Left ventricle myocardium inferior (tissue), 1 donor: Measurements from ENCODE around the gene YTHDC2. TPM values are rescaled to one million over a fixed set of nuclear protein-coding genes. Genes with fewer than 3 reads are reported as not detected.
A peak's percentile ranks its signal among the peaks of the same experiment; 100 is the strongest.

Source experiments
- DNase-seq: peaks from one replicate; pipeline ENCODE4 v3.0.0-alpha.2; 2020
- H3K27ac ChIP-seq: fragments of 200-600 bp; replicated peaks from 2 replicates; pipeline ENCODE4 v1.8.0; 2021
- H3K27me3 ChIP-seq: fragments of 200-600 bp; 2 replicates; pipeline ENCODE4 v1.8.0; 2021; ENCODE audit warnings: low read depth
- H3K36me3 ChIP-seq: fragments of 200-600 bp; 2 replicates; pipeline ENCODE4 v1.8.0; 2021
- H3K4me1 ChIP-seq: fragments of 200-600 bp; 2 replicates; pipeline ENCODE4 v1.8.0; 2021
- H3K4me3 ChIP-seq: fragments of 200-600 bp; 2 replicates; pipeline ENCODE4 v1.8.0; 2021; ENCODE audit warnings: mild to moderate bottlenecking, moderate library complexity
- H3K9me3 ChIP-seq: fragments of 200-600 bp; replicated peaks from 2 replicates; pipeline ENCODE4 v1.8.0; 2021
- intact Hi-C: fragments of 100-400 bp; cut with micrococcal nuclease; formaldehyde crosslinking; loops from one replicate; pipeline ENCODE4 v1.11.0; 2022
- total RNA-seq: library from RNA; stranded (reverse); fragmentation: NEBNext Ultra II Directional; extraction: Animal tissue kit (Norgen Biotek cat#: 25700); gene quantifications from one replicate; pipeline ENCODE4 v1.2.1, GENCODE V29; 2021
- TF ChIP-seq, protein P1 (sequence below): fragments of 200-600 bp; IDR thresholded peaks from 2 replicates; pipeline ENCODE4 v1.8.0; 2021; ENCODE audit warnings: antibody characterized with exemption, mild to moderate bottlenecking, borderline replicate concordance
- donor health status: DM: no; HTN: yes; CAD: no; lungs with severe emphysema.

YTHDC2 gene
- total RNA-seq, 1 donor from 2014 or later = 13.6 TPM

- H3K36me3 ChIP-seq = no peaks in the 10 kb centered on the region
- no peaks in the 10 kb centered on the region for H3K9me3 ChIP-seq
- TF ChIP-seq, protein P1, sequence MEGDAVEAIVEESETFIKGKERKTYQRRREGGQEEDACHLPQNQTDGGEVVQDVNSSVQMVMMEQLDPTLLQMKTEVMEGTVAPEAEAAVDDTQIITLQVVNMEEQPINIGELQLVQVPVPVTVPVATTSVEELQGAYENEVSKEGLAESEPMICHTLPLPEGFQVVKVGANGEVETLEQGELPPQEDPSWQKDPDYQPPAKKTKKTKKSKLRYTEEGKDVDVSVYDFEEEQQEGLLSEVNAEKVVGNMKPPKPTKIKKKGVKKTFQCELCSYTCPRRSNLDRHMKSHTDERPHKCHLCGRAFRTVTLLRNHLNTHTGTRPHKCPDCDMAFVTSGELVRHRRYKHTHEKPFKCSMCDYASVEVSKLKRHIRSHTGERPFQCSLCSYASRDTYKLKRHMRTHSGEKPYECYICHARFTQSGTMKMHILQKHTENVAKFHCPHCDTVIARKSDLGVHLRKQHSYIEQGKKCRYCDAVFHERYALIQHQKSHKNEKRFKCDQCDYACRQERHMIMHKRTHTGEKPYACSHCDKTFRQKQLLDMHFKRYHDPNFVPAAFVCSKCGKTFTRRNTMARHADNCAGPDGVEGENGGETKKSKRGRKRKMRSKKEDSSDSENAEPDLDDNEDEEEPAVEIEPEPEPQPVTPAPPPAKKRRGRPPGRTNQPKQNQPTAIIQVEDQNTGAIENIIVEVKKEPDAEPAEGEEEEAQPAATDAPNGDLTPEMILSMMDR = no peak
- H3K4me1 ChIP-seq = no peaks in the 10 kb centered on the region
- no peak for DNase-seq
- H3K27me3 ChIP-seq = no peaks in the 10 kb centered on the region
- intact Hi-C loops = loop anchor here (10.0 kb wide), 3 partner anchors 233 to 613 kb away; no protein-coding TSS in a partner anchor
- H3K27ac ChIP-seq = no peak overlapping the region
- H3K4me3 ChIP-seq = no peak overlapping the region
Measured at GRCh38 chr5:113608113-113608596, 94.7 kb downstream of the YTHDC2 start.

DNA sequence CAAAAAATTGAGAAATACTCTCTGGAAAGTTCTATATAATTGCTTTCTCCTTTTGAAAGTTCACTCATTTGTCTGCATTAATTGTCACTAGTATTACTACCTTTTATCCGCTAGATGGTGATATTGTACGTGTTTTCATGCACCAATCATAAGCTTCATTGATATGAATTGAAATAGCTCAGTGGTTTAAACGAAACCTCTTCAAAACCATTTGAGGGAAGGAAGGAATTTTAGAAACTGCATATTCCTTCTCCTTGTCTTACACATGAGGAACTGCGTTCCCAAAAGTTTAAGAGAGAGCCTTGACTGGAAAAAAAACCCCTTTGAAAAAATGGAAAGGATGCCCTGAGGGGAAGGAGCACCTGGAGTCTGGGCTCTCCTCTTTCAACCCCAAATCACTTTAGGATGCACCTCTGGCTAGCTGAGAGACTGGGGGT is 98.6 kb downstream of the YTHDC2 start:
- Histone ChIP-seq H3K9me3 (no peaks in the 10 kb centered on the region), H3K36me3 (no peaks in the 10 kb centered on the region), H3K4me1 (no peaks in the 10 kb centered on the region), H3K4me3 (no peak overlapping the region), H3K27ac (no peak overlapping the region), H3K27me3 (no peaks in the 10 kb centered on the region)
- DNase-seq = no peak
- intact Hi-C loops = no loop called here
- TF ChIP-seq, protein P1 = peak; percentile 74

- H3K4me3 ChIP-seq = no peak overlapping the region
- H3K36me3 ChIP-seq = no peaks in the 10 kb centered on the region
- no peak overlapping the region for H3K27ac ChIP-seq
- intact Hi-C loops = no loop called here
- H3K27me3 ChIP-seq = no peaks in the 10 kb centered on the region
- H3K9me3 ChIP-seq = no peaks in the 10 kb centered on the region
- no peaks in the 10 kb centered on the region for H3K4me1 ChIP-seq
- TF ChIP-seq, protein P1 = no peak
- no peak for DNase-seq
Measured at GRCh38 chr5:113614191-113614590, 100.7 kb downstream of the YTHDC2 start.

GRCh38 chr5:113615708-113616107 is 102.2 kb downstream of the YTHDC2 start:
- Histone ChIP-seq H3K4me3 (no peak overlapping the region), H3K9me3 (no peaks in the 10 kb centered on the region), H3K27me3 (no peaks in the 10 kb centered on the region), H3K4me1 (no peaks in the 10 kb centered on the region), H3K27ac (no peak overlapping the region), H3K36me3 (no peaks in the 10 kb centered on the region)
- intact Hi-C loops = no loop called here
- no peak for DNase-seq
- TF ChIP-seq, protein P1 = no peak

DNA sequence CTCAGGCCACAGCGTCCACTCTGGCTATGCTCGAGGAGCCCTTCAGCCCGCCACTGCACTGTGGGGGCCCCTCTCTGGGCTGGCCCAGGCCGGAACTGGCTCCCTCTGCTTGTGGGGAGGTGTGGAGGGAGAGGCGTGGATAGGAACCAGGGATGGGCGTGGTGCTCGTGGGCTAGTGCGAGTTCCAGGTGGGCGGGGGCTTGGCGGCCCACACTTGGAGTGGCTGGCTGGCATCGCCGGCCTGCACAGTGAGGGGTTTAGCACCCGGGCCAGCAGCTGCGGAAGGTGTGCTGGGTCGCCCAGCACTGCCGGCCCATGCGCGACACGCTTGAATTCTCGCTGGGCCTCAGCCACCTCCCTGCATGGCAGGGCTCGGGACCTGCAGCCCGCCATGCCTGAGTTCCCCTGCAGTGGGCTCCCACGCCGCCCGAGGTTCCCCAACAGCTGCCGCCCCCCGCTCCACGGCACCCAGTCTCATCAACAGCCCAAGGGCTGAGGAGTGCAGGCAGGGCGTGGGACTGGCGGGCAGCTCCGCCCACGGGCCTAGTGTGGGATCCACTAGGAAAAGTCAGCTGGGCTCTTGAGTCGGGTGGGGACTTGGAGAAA is 103.8 kb downstream of the YTHDC2 start:
- Histone ChIP-seq H3K36me3 (no peaks in the 10 kb centered on the region), H3K27ac (no peak overlapping the region), H3K9me3 (no peaks in the 10 kb centered on the region), H3K4me1 (no peaks in the 10 kb centered on the region), H3K27me3 (no peaks in the 10 kb centered on the region), H3K4me3 (no peak overlapping the region)
- intact Hi-C loops = no loop called here
- TF ChIP-seq, protein P1 = no peak
- DNase-seq = no peak
